ENCODE results near the gene CD180.

The CD180 gene

DNA sequence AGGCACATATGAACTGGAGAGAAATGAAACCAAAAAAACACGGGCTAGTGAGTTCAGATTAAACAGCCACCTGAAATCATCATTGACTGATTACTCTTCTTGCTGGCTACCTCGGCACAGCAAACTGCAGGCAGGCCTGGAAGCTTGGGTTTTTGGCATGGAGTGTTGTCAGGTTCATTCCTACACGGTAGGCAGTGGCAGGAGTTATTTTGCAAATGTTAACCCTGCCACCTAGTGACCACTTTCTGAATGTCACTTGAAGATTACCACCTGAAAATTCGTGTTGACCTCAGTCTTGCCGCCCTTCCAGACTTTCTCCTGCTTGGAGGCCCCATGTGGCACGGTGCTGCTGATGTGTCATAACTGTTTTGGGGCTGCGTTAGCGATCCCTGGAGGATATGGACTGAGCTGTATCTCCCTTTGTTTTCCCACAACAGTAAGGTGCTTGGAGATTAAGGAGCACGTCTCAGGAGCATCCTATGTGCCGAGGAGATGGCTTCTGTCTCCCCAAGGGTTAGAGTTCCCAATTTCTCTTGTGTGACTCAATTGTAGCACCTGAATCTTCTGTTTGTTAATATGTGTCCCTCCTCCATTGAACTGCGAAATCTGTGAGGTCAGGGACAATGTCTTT is 12.7 kb upstream of the CD180 start:
- peak; percentile 73 for DNase-seq

DNA sequence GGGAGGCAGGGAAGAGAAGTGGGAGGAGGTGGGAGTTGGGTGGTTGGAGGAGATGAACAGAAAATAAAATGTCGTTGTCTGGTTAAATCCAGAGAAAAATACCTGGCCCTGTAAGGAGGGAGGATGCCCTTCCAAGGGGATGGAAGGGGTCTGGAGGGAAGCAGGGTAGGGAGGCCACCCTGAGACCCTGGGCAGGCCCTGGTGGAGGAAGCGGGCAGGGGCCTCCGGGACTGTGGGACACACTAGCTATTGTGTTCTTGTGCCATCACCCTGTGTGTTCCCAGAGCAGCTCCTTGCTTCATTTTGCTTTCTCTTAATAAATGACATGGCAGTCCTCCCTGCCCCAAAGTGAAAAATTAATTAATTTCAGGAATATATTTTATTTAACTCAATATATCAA is 11.8 kb upstream of the CD180 start:
- no peak for DNase-seq

DNA sequence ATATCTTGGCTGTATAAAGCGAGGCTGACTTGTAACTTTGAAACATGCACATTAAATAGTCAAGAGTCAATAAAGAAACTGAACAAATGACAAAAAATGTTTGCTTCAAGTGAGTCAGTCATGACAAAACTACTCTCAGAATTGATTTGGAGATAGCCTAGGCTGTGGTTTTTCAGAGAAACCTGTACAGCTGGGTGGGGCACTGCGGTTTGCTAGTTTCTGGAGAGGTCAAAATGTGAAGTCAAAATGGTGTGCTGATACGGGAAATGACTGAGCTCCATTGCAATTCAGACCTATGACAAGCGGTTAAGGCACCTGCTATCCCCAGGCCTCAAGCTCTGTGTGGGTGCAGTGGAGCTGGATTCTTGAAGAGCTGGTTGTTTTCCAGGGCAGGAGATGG is 10.3 kb upstream of the CD180 start:
- peak; percentile 8 for DNase-seq

DNA sequence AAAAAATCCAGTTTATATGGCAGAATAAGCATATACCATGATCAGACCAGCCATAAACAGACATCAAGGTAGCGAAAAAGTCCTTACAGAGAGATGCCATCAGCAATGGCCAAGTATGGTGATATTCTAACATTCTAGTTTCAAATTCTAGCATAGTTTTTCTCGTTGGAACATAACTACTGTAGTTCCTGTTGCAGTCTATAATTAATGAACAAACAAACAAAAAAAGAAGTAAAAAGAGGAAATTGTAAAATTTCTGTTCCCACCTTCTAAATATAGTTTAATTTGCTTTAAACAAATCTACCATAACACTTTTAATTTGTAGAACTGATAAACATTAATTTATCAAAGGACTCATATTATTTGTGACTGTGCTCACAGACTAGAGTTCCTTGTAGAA is 9.9 kb upstream of the CD180 start:
- DNase-seq: no peak

DNA sequence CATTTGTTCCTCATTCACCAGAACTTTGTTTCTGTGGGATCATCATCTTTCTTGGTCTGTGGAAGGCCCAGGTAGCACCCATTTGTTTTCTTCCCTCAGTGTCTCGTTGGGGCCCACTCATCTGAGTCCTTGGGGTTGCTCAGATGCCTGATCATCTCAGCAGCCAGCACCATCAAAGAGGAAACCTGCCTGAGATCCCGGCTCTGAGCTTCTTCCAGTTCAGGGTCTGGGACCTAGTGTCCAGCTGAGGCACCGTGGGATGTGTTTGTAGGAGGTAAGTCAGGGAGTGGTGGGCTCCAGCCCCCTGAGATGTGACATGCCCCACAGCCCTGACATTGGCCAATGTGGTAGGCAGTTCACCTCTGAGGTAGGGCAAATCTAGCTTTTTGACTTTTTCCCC is 9.4 kb upstream of the CD180 start:
- no peak for DNase-seq

DNA sequence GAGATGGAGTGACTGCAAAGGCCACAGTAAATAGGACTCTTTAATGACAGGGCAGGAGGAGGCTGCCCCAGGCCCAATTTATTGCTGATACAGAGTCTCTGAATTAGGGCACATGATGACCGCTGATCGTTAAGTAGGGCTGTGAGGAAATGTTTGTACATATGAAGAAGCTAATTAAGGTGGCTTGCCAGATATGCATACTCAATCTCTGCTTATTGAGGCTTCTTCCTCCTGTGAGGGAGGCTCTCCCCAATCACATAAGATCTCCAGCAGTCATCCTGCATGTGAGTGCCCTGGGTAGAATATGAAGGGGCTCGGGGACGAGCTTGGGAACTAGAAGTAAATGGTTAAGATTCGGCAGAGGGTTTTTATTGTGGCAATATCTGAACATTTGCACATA is 8.2 kb upstream of the CD180 start:
- no peak for DNase-seq

DNA sequence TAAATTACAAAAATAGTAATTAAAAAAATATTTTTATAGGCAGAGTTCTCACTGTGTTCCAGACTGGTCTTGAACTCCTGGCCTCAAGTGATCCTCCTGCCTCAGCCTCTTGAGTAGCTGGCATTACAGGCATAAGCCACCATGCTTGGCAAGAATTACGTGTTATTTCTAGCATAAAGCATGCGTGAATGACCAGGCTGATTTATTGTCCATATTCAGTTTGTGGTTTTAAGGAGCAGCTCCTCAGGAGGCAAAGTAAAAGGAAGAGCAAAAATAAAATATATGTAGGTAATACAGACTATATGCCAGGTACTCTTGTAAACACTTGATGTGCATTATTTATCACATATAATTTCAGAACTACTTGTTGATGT is 7.1 kb upstream of the CD180 start:
- no peak for DNase-seq

DNA sequence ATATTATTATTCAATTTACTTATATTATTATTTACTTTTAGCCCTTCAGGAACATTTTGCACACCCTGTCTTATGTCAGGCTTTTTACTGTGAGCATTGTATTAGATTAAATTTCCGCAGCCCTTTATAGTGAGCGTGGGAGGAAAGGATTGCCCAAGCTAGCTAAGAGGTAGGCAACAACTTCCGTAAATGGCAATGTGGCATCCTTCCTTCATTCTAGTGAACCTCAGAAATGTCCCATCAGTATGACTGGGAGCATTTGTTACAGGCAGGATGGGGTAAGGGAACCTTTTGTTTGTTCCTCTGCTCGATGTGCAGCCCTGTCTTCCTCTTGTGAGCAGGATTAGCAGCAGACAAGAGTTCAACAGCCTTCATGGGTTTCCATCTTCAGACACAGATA is 6.2 kb upstream of the CD180 start:
- no peak for DNase-seq

DNA sequence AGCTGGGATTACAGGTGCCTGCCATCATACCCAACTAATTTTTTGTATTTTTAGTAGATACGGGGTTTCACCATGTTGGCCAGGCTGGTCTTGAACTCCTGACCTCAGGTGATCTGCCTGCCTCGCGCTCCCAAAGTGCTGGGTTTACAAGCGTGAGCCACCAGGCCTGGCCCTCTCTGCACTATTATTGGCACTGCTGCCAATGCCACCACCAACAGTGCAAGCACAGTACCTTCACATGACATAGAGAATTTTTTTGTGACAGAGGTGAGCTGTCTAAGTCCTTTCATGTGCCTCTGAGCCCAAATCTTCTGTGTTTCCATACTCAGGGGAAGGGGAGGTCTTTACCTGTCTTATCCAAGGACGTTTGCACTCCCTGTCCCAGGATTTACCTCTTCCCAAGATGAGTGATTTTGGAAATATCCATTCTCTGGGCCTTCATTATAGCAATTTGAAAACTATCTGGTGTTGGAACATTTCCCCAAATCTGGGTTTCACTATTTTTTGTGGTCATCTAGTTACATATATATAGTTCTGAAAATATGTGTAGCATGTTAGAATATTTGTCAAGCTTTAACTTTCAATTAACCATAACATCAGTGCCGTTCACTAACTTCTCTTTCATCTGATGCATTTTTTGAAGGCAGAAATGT is 5.4 kb upstream of the CD180 start:
- no peak for DNase-seq

DNA sequence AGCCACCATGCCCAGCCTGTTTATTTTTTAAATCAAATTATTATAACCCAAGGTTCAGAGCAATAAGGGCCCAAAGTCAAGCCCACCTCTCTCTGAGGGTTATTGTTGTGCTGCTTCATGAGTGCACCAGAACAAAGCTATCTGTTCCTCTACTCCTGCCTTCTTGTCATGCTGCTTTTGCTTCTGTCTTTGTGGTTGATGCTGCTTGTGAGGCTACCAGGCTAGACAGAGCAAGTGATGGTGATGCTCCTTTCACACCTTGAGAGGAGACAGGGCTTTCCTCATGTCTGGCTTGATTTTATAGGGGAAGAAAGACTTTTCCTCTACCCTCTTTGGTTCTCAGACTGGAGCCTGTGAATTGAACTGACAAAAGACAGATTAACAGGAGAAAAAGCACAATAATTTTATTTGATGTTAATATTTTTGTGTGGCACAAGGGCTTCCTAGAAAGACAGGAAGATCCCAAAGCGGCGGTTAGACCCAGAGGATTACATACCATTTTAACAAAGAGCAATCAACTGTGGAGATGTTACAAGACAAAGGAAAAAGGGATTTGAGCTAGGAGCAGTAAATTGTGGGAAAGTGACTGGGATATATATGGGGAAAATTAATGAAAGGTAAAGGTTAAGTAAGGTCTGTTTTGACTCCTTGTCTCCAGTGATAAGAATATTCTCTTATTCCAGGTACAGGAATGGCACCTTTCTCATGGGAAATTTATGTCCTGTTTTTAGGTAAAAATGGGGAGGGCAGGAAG is 4.4 kb upstream of the CD180 start:
- DNase-seq: no peak

DNA sequence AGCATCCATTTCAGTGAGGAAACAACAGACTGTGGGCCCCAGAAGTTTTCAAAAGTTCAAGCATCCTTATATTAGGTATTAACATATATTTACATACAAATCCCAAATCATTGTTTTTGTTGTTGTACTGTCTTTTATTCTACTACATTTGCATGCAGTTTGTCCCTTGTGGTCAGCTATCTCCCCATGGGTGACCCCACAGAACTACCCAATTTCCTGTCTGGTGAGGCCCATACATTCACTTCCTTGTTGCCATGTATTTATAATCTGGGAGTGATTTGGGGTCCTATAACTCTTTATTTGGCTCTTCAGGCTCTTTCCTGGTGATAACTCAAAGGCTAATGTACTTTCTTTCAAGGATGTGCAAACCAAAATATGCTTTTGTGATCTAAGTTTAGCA is 3.3 kb upstream of the CD180 start:
- DNase-seq: no peak

DNA sequence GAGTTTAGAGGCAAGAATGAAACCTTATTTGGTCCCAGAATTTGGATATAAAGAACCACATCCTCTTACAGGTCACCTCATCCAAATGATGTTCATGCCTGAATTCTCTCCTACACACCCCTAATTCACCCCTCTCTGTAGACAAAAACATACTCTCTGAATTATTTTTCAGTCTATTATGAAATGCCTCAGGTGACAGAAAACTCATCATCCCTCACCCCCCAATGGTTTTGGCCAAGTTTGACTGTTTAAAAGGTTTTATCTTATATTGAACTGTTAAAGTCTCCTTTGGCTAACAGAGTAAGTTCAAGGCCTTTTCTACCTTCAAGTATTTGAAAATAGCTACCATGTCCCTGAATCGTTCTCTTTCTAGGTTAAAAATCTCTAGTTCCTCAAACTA is 2.3 kb upstream of the CD180 start:
- no peak for DNase-seq

DNA sequence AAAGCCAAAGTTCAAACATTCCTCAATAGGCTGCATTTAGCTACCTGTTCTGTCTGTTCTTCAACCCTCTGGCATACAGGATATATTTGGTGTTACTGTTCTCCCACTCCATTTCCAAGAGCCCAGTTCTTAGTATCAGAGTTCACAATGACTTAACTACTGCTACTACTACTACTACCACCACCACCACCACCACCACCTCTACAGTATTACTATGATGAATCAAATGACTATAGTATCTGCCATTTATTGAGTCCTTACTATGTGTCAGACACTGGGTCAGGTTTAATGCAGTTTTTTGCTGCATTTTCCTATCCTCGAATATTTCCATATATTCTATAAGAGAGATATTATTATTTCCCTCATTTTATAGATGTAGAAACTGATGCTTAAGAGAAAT is 937 bp upstream of the CD180 start:
- no peak for DNase-seq

DNA sequence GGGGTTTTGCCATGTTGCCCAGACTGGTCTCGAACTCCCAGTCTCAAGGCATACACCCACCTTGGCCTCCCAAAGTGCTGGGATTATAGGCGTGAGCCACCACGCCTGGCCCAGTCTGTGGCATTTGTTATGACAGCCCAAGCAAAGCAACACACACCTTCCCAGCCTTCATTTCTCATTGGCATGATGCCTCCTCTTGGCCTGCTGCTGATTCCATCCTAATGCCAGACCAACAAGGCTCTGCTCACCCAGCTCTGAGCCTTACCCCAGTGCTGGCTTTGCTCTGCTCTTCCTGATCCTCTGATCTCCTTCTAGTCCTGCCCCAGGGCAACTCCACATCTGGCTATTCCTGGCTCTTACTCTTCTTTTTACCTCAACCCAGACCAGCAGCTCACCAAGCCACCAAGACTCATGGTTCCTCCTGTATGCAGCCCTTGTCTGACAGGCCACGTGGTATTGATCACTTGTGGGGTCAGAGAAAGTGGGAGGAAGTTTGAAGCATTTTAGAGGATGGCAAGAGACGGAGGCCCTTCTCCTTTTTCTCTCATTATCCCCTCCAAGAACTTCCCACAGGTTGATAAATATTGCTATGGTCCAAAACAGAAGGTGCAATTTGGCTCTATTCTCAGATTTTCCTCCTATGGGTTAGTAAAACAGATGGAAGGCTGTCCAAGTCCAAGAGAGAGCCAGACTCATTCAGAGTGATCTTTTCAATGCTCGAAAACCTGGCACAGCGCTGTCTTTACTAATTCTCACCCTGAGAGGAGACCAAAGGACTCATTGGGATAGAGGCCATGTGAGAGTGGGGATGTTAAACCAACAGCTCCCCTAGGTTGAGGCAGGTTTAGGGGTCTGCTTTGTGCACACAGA is 958 bp downstream of the CD180 start:
- no peak for DNase-seq

DNA sequence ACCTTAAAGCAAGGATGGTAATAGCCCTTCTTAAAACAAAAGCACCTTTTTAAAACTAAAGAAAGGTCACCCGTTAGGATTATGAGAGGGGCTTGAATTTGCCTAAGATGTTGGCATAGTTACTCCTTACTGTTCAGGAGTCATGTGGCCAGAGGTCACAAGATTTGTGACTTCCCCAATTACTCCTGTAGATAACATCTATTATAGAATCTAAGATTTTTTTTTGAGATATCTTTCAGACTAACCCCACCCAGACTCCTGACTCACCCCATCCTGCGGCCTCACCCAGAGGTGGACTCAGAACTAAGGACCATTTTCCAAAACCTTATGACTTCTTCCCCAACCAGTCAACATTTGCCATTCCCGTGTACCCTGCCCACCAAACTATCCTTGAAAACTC is 2.4 kb downstream of the CD180 start:
- DNase-seq: no peak

DNA sequence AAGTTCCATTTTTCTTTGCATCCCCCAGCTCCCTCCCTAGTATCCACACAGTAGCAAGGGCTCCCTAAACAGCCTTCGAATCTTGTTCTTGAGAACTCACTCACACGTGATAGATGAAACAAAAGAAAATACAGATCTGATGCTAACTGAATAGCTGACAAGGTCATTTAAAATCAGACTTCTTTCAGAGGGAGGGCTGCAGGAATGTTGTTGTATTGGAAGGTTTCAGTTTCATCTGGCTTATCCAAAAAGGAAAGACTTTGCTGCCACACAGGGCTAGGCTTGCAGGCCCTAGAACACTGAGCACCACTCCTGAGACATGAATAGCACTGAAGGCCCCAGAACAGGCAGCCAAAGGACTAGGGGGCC is 3.2 kb downstream of the CD180 start:
- DNase-seq: no peak

DNA sequence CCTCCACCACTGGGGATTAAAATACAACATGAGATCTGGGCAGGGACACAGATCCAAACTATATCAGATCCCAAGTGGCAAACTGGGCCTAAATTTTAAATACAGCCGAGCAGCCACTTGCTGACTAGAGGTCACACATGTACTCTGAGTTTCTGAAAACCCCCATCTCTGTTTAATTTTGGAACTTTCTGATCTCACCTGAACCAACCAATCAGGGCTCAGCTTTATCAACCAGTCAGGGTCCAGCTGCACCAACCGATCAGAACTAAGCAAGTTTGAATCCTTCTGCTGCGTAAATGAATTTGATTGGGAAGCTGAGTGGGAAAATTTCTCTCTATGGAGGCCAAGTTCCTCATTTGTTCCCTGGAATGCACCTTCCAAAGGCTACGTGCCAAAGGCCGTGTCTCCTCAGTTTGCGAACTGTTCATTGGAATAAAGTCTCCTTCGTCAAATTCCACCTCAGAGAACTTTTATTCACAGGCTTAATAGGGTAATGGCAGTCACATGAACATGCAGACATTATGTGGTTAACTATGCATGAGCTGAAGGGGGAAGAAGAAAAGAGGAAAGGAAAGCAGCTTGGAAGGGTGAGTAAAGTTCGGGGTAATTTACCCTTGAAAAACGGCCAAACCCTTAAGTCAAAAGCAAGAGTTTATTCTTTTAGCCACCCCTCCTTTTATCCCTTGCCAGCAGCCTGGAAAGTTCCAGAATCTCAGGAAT is 3.7 kb downstream of the CD180 start:
- no peak for DNase-seq

DNA sequence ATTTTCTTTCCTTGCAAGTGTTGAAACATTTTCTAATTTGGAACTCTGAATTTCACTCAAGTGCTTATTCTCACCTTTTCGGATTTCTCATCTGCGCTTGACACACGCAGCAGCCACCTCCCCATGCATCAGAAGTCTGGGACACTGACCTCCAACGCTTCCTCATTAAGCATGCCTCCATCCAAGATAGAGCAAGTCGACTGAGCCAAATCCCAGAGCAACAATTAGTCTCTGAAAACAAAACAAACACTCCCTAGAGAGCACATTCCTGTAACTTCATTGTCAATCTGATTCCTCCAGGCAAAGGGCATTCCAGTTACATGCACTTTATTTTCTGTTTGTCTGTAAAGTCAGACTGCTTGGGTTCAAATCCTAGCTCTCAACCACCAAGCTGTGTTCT is 5.7 kb downstream of the CD180 start:
- DNase-seq: no peak

DNA sequence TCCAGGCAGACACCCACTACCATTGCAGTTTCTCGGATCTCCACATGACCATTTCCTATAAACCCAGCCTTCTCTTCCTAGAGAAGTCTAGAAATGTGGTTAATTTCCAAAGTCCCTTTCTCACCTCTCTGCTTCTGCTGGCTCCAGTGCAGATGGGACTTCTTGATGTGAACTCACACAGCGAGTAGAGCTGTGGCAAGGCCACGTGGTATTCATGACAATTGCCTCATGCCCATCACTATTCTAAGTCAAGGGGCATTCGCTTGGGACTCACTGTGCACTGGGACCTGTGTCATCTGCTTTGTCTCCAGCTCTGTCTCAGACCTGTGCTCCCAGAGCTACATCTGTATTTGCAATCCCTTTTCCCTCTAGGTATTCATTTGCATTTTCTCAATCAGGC is 6.2 kb downstream of the CD180 start:
- no peak for DNase-seq

DNA sequence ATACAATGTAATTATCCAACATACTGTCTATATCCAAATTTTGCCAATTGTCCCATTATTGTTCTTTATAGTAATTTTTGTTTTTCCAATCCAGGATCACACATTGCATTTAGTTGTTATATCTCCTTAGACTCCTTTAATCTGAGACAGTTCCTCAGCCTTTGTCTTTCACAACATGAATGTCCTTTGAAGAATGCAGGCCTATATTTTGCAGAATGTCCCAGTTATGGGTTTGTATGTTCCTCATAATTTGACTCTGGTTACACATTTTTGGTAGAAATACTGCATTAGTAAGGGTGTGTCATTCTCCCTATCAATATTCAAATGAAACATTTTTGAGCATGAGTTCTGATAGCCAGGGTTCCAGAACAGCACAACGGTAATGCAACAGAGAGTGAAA is 6.7 kb downstream of the CD180 start:
- DNase-seq: no peak

DNA sequence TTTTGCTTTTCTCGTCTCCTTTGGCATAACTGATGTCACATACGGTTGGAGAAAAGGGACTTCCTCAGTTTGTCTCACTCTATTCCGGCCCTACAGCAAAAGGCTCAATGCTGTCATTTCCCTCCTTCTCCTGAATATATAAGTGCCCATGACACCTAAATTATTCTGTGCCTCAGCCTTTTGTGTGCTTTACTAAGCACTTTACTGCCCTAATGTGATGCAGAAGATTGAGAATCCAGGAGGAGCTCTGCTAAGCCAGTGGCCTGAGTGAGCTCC is 7.6 kb downstream of the CD180 start:
- no peak for DNase-seq

DNA sequence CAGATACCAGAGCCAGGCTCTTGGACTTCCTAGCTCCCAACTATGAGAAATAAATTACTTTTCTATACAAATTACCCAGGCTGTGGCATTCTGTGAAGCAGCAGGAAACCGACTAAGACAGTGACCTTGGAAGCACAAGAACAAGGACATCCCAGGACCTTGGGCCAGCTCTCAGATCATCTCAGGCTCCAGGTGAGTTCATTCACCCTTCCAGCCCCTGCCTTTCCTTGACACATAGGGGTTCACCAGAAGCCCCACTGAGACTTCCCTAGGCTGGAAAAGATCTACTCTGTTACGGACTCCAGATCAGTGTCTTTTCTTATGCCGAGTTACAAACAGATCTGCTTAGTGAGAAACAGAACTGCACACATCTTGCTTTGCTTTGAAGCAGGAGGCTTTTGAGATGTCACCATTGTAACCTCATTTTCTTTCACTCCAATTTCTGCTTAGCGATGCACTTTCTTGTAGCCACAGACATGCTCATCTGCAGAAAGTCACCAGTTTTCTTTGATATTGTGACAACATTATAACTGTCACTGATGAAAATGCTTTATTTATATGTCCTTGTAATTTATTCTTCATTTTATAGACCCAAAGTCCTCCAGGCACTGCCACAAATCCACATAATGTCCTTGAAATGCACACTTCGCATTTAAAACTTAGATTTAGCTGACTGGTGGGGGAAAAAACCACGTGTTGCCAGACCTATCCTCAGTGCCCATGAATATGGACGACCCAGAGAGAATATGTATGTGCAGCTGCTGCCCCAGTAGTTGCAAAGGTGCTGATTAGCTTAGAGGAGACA is 8.1 kb downstream of the CD180 start:
- DNase-seq: no peak
